Spinal cord (tissue), 10 donors: ENCODE data around the gene EVX2. TPM values are rescaled to one million over a fixed set of nuclear protein-coding genes. Genes with fewer than 3 reads are reported as not detected.

Experiments
- DNase-seq, 6 donors: peaks; one replicate each; pipeline versions ENCODE4 v3.0.0 to v3.0.0-alpha.2; 2013 to 2015; ENCODE audit warnings: low spot score in 6 of 6, low read depth in 4 of 6
- H3K27ac ChIP-seq: one replicate; pipeline ENCODE4 v1.5.1; 2013; ENCODE audit warnings: low read depth, low read length, control low read depth
- H3K27me3 ChIP-seq: one replicate; pipeline ENCODE4 v1.6.1; 2013; ENCODE audit warnings: low read length; ENCODE audit not compliant: control insufficient read depth, insufficient read depth
- H3K36me3 ChIP-seq: one replicate; pipeline ENCODE4 v1.6.1; 2013; ENCODE audit warnings: low read length; ENCODE audit not compliant: control insufficient read depth, insufficient read depth
- H3K4me1 ChIP-seq: one replicate; pipeline ENCODE4 v1.6.1; 2013; ENCODE audit warnings: low read length; ENCODE audit not compliant: control insufficient read depth, insufficient read depth
- H3K4me3 ChIP-seq: one replicate; pipeline ENCODE4 v1.5.1; 2013; ENCODE audit warnings: low read depth, low read length, control low read depth
- H3K9me3 ChIP-seq: one replicate; pipeline ENCODE4 v1.6.1; 2013; ENCODE audit warnings: low read length; ENCODE audit not compliant: control insufficient read depth, insufficient read depth
- WGBS: methylation state at CpG from one replicate; pipeline ENCODE4 v1.1.5; 2013; ENCODE audit warnings: missing lambda C conversion rate; ENCODE audit not compliant: insufficient coverage; 5-methylcytosine and 5-hydroxymethylcytosine counted together
- polyA plus RNA-seq, 2 donors: library from polyadenylated mRNA; unstranded; fragments of 120-200 nt; gene quantifications; one replicate each; pipeline ENCODE4 v1.2.1, GENCODE V29; 2013; ENCODE audit not compliant: insufficient read length in 2 of 2
- total RNA-seq, 2 donors: library from RNA; depleted of rRNA in 1 of 2; stranded (reverse); fragments of 120-200 nt in 1 of 2; fragments of >200 nt in 1 of 2; gene quantifications; one replicate each; pipeline versions ENCODE4 v1.2.3 to v1.2.4, GENCODE V29; 2013 to 2014
- donor health status: healthy.

EVX2 gene
- total and polyA plus RNA-seq, 4 donors: 0.17 to 1.1 (median 0.67) TPM

- peak in 1 of 6 donors; percentile 53 for DNase-seq
- H3K27ac ChIP-seq: peak overlapping the region; percentile 80
- peaks cover 99% of the 10 kb centered on the region for H3K27me3 ChIP-seq
- H3K4me1 ChIP-seq: peaks cover 39% of the 10 kb centered on the region
- H3K9me3 ChIP-seq: no peaks in the 10 kb centered on the region
- H3K36me3 ChIP-seq: no peaks in the 10 kb centered on the region
- WGBS: 1% methylated on average over 5 of the region's 16 CpGs
- H3K4me3 ChIP-seq: no peak overlapping the region
Measured at GRCh38 chr2:176114930-176115625, 31.3 kb upstream of the EVX2 start.

- peak in 1 of 6 donors; percentile 22 for DNase-seq
- peak overlapping the region; percentile 73 for H3K27ac ChIP-seq
- peaks cover 99% of the 10 kb centered on the region for H3K27me3 ChIP-seq
- peak overlapping the region; percentile 27 for H3K4me3 ChIP-seq
- H3K9me3 ChIP-seq: no peaks in the 10 kb centered on the region
- WGBS: 12% methylated on average over 23 of the region's 26 CpGs
- peaks cover 39% of the 10 kb centered on the region for H3K4me1 ChIP-seq
- no peaks in the 10 kb centered on the region for H3K36me3 ChIP-seq
Measured at GRCh38 chr2:176114120-176114929, 30.6 kb upstream of the EVX2 start.

GRCh38 chr2:176112375-176113302 is 28.9 kb upstream of the EVX2 start:
- Histone ChIP-seq H3K4me3 (peak overlapping the region; percentile 18), H3K27ac (peak overlapping the region; percentile 52), H3K9me3 (no peaks in the 10 kb centered on the region), H3K36me3 (no peaks in the 10 kb centered on the region), H3K27me3 (peaks cover 100% of the 10 kb centered on the region), H3K4me1 (peaks cover 40% of the 10 kb centered on the region)
- no peak for DNase-seq
- WGBS: 7% methylated on average over 36 of the region's 40 CpGs

GRCh38 chr2:176111846-176112374 is 28.1 kb upstream of the EVX2 start:
- peaks cover 98% of the 10 kb centered on the region for H3K27me3 ChIP-seq
- peak overlapping the region; percentile 18 for H3K4me3 ChIP-seq
- no peaks in the 10 kb centered on the region for H3K9me3 ChIP-seq
- DNase-seq: no peak
- no peaks in the 10 kb centered on the region for H3K36me3 ChIP-seq
- 5% methylated on average over 27 of the region's 29 CpGs for WGBS
- H3K4me1 ChIP-seq: peaks cover 39% of the 10 kb centered on the region
- H3K27ac ChIP-seq: peak overlapping the region; percentile 52

GRCh38 chr2:176111309-176111663 is 27.5 kb upstream of the EVX2 start:
- H3K4me1 ChIP-seq: peaks cover 41% of the 10 kb centered on the region
- no peak overlapping the region for H3K27ac ChIP-seq
- peak overlapping the region; percentile 0 for H3K4me3 ChIP-seq
- no peaks in the 10 kb centered on the region for H3K36me3 ChIP-seq
- no peaks in the 10 kb centered on the region for H3K9me3 ChIP-seq
- peak in 3 of 6 donors; percentile 76 to 92 (median 87) for DNase-seq
- H3K27me3 ChIP-seq: peaks cover 97% of the 10 kb centered on the region
- under 1% methylated on average over 14 of the region's 16 CpGs for WGBS

GRCh38 chr2:176110415-176111308 is 26.9 kb upstream of the EVX2 start:
- no peak for DNase-seq
- WGBS: 14% methylated on average over 1 of the region's 7 CpGs
- H3K4me3 ChIP-seq: peak overlapping the region; percentile 16
- H3K36me3 ChIP-seq: no peaks in the 10 kb centered on the region
- H3K27me3 ChIP-seq: peaks cover 97% of the 10 kb centered on the region
- no peak overlapping the region for H3K27ac ChIP-seq
- no peaks in the 10 kb centered on the region for H3K9me3 ChIP-seq
- peaks cover 35% of the 10 kb centered on the region for H3K4me1 ChIP-seq

- peak overlapping the region; percentile 40 for H3K27ac ChIP-seq
- no peak for DNase-seq
- H3K36me3 ChIP-seq: no peaks in the 10 kb centered on the region
- H3K4me1 ChIP-seq: peaks cover 36% of the 10 kb centered on the region
- WGBS: 40% methylated on average over 1 of the region's 4 CpGs
- H3K27me3 ChIP-seq: peaks cover 97% of the 10 kb centered on the region
- peak overlapping the region; percentile 16 for H3K4me3 ChIP-seq
- no peaks in the 10 kb centered on the region for H3K9me3 ChIP-seq
Measured at GRCh38 chr2:176109946-176110345, 26.2 kb upstream of the EVX2 start.

GRCh38 chr2:176109192-176109901 is 25.6 kb upstream of the EVX2 start:
- Histone ChIP-seq H3K9me3 (no peaks in the 10 kb centered on the region), H3K4me1 (peaks cover 42% of the 10 kb centered on the region), H3K36me3 (no peaks in the 10 kb centered on the region), H3K4me3 (peak overlapping the region; percentile 16), H3K27ac (peak overlapping the region; percentile 52), H3K27me3 (peaks cover 97% of the 10 kb centered on the region)
- WGBS: 9% methylated on average over 10 of the region's 26 CpGs
- DNase-seq: no peak
